Esophagus muscularis mucosa (tissue), 4 donors: ENCODE measurements around the gene RELA.

ENCODE experiments used
- CTCF ChIP-seq, 3 experiments: fragments of 200-600 bp in 2 of 3; fragments of 450-650 bp in 1 of 3; sonication (generic) in 2 of 3; IDR thresholded peaks; one replicate each; pipeline ENCODE4 v1.5.1; 2017 to 2019; ENCODE audit warnings: antibody characterized with exemption in 3 of 3, mild to moderate bottlenecking in 2 of 3, moderate library complexity in 1 of 3
- EP300 ChIP-seq: sonication (generic); formaldehyde crosslinking; IDR thresholded peaks from one replicate; pipeline ENCODE4 v1.6.1; 2017; ENCODE audit warnings: antibody characterized with exemption
- POLR2A ChIP-seq: fragments of 450-650 bp; IDR thresholded peaks from one replicate; pipeline ENCODE4 v1.6.1; 2017; ENCODE audit warnings: antibody characterized with exemption, moderate library complexity, mild to moderate bottlenecking, low read depth
- POLR2AphosphoS5 ChIP-seq, 2 donors: sonication (generic); formaldehyde crosslinking; IDR thresholded peaks; one replicate each; pipeline ENCODE4 v1.6.1; 2017; ENCODE audit warnings: antibody characterized with exemption in 2 of 2

- TF ChIP-seq POLR2A (no peak), CTCF (IDR thresholded peaks at IDR 0.05) (no peak), POLR2AphosphoS5 (IDR thresholded peaks at IDR 0.05) (no peak), EP300 (no peak)
Measured at GRCh38 chr11:65633390-65634108, 29.2 kb downstream of the RELA start.
